Natural killer cell (primary cell): ENCODE results near the gene RANBP17. TPM values are rescaled to one million over a fixed set of nuclear protein-coding genes. Genes with fewer than 3 reads are reported as not detected.

ENCODE experiments used
- ATAC-seq, 3 donors: fragments of 150-1000 bp in 2 of 3; fragments of 200-7000 bp in 1 of 3; cut with Tn5 transposase; 1 replicate in 1 of 3; 2 replicates in 2 of 3; pipeline ENCODE4 v1.10.0; 2021; ENCODE audit warnings: mild to moderate bottlenecking in 2 of 3, moderate library complexity in 2 of 3
- DNase-seq, 2 donors: peaks; one replicate each; pipeline versions ENCODE4 v3.0.0 to v3.0.0-alpha.2; 2013 to 2021; ENCODE audit warnings: mixed read lengths in 1 of 2
- H3K27ac ChIP-seq: one replicate; pipeline ENCODE4 v1.5.1; 2013; ENCODE audit warnings: mild to moderate bottlenecking, low read length
- H3K27me3 ChIP-seq: one replicate; pipeline ENCODE4 v1.6.1; 2013; ENCODE audit warnings: low read length; ENCODE audit not compliant: control insufficient read depth, insufficient read depth
- H3K36me3 ChIP-seq: one replicate; pipeline ENCODE4 v1.6.1; 2013; ENCODE audit warnings: low read length; ENCODE audit not compliant: control insufficient read depth, insufficient read depth
- H3K4me1 ChIP-seq: one replicate; pipeline ENCODE4 v1.6.1; 2013; ENCODE audit warnings: low read length; ENCODE audit not compliant: control insufficient read depth, insufficient read depth
- H3K4me3 ChIP-seq: one replicate; pipeline ENCODE4 v1.5.1; 2013; ENCODE audit warnings: low read length
- H3K9me3 ChIP-seq: one replicate; pipeline ENCODE4 v1.6.1; 2013; ENCODE audit warnings: low read length; ENCODE audit not compliant: control insufficient read depth, insufficient read depth
- H3K27ac Mint-ChIP-seq, 2 donors: one replicate each; pipeline ENCODE4 v1.8.0; 2022; ENCODE audit warnings: mild to moderate bottlenecking in 2 of 2, mixed read lengths in 2 of 2, moderate library complexity in 1 of 2
- H3K27me3 Mint-ChIP-seq, 2 donors: one replicate each; pipeline ENCODE4 v1.8.0; 2022; ENCODE audit warnings: low read depth in 2 of 2, mixed read lengths in 2 of 2
- H3K36me3 Mint-ChIP-seq: one replicate; pipeline ENCODE4 v1.8.0; 2022; ENCODE audit warnings: mixed read lengths
- H3K4me1 Mint-ChIP-seq, 2 donors: one replicate each; pipeline ENCODE4 v1.8.0; 2022; ENCODE audit warnings: mixed read lengths in 2 of 2
- H3K4me3 Mint-ChIP-seq: one replicate; pipeline ENCODE4 v1.8.0; 2022; ENCODE audit warnings: mild to moderate bottlenecking, moderate library complexity, mixed read lengths
- H3K9me3 Mint-ChIP-seq, 2 donors: one replicate each; pipeline ENCODE4 v1.8.0; 2022; ENCODE audit warnings: mixed read lengths in 2 of 2
- CTCF ChIP-seq: fragments of 200-600 bp; IDR thresholded peaks from one replicate; pipeline ENCODE4 v1.8.0; 2022; ENCODE audit warnings: antibody characterized with exemption
- WGBS: methylation state at CpG from one replicate; pipeline ENCODE4 v1.1.7; 2013; ENCODE audit warnings: missing lambda C conversion rate; ENCODE audit not compliant: insufficient coverage; 5-methylcytosine and 5-hydroxymethylcytosine counted together
- intact Hi-C: fragments of 100-400 bp; cut with micrococcal nuclease; formaldehyde crosslinking; loops from one replicate; pipeline ENCODE4 v1.14.2; 2022
- total RNA-seq, 4 donors: library from RNA; stranded (reverse); fragments of 120-200 nt in 1 of 4; gene quantifications; one replicate each; pipeline versions ENCODE4 v1.2.3 to v1.2.4, GENCODE V29; 2013 to 2022

RANBP17 gene
- total RNA-seq, 3 donors from 2014 or later (not counting 1 experiment from before 2014, with no cell fraction given), result 11.2 to 15.0 (median 12.6) TPM

- H3K27ac ChIP-seq, result no peak overlapping the region
- H3K27ac Mint-ChIP-seq, result no peak overlapping the region
- no peak overlapping the region for H3K4me3 ChIP-seq
- no peaks in the 10 kb centered on the region for H3K4me1 Mint-ChIP-seq
- no peak for ATAC-seq
- peaks cover 7% of the 10 kb centered on the region for H3K9me3 ChIP-seq
- H3K9me3 Mint-ChIP-seq, result peaks cover 6 to 11% of the 10 kb centered on the region in 2 donors
- WGBS, result 91% methylated on average over 6 of the region's 6 CpGs
- no peak for TF ChIP-seq CTCF
- no peaks in the 10 kb centered on the region for H3K27me3 ChIP-seq
- H3K4me3 Mint-ChIP-seq, result no peak overlapping the region
- intact Hi-C loops, result no loop called here
- no peak for DNase-seq
- peaks cover 5 to 8% of the 10 kb centered on the region in 2 donors for H3K27me3 Mint-ChIP-seq
- H3K4me1 ChIP-seq, result no peaks in the 10 kb centered on the region
- peaks cover 22% of the 10 kb centered on the region for H3K36me3 Mint-ChIP-seq
- no peaks in the 10 kb centered on the region for H3K36me3 ChIP-seq
These were observed 390.9 kb downstream of the RANBP17 start for GRCh38 chr5:171252674-171253073.

GRCh38 chr5:171258737-171259415, 397.1 kb downstream of the RANBP17 start:
- no peak overlapping the region for H3K27ac Mint-ChIP-seq
- Histone ChIP-seq H3K36me3 (no peaks in the 10 kb centered on the region), H3K4me3 (no peak overlapping the region), H3K27me3 (no peaks in the 10 kb centered on the region), H3K9me3 (no peaks in the 10 kb centered on the region), H3K4me1 (no peaks in the 10 kb centered on the region), H3K27ac (no peak overlapping the region)
- H3K36me3 Mint-ChIP-seq, result no peaks in the 10 kb centered on the region
- WGBS, result no CpG with 5 or more reads among the region's 1 CpG
- peaks cover 0 to 3% of the 10 kb centered on the region in 2 donors for H3K27me3 Mint-ChIP-seq
- peaks cover 10 to 17% of the 10 kb centered on the region in 2 donors for H3K4me1 Mint-ChIP-seq
- intact Hi-C loops, result no loop called here
- ATAC-seq, result no peak
- DNase-seq, result no peak
- no peak for TF ChIP-seq CTCF
- H3K4me3 Mint-ChIP-seq, result no peak overlapping the region
- H3K9me3 Mint-ChIP-seq, result no peaks in the 10 kb centered on the region

- Mint-ChIP-seq H3K27me3 (no peaks in the 10 kb centered on the region), H3K4me1 (peaks cover 25 to 34% of the 10 kb centered on the region in 2 donors), H3K4me3 (no peak overlapping the region), H3K27ac (no peak overlapping the region), H3K9me3 (no peaks in the 10 kb centered on the region), H3K36me3 (no peaks in the 10 kb centered on the region)
- H3K4me1 ChIP-seq, result peaks cover 10% of the 10 kb centered on the region
- TF ChIP-seq CTCF, result no peak
- no CpG with 5 or more reads among the region's 1 CpG for WGBS
- DNase-seq (no peak), ATAC-seq (no peak)
- no peak overlapping the region for H3K4me3 ChIP-seq
- H3K36me3 ChIP-seq, result no peaks in the 10 kb centered on the region
- H3K9me3 ChIP-seq, result no peaks in the 10 kb centered on the region
- H3K27me3 ChIP-seq, result no peaks in the 10 kb centered on the region
- intact Hi-C loops, result no loop called here
- H3K27ac ChIP-seq, result no peak overlapping the region
These were observed 399.5 kb downstream of the RANBP17 start for GRCh38 chr5:171261361-171261760.

- Mint-ChIP-seq H3K4me1 (peaks cover 25 to 35% of the 10 kb centered on the region in 2 donors), H3K36me3 (no peaks in the 10 kb centered on the region), H3K4me3 (no peak overlapping the region), H3K27me3 (no peaks in the 10 kb centered on the region), H3K27ac (no peak overlapping the region), H3K9me3 (no peaks in the 10 kb centered on the region)
- Histone ChIP-seq H3K4me1 (peaks cover 10% of the 10 kb centered on the region), H3K27me3 (no peaks in the 10 kb centered on the region), H3K27ac (no peak overlapping the region), H3K4me3 (no peak overlapping the region), H3K9me3 (no peaks in the 10 kb centered on the region), H3K36me3 (no peaks in the 10 kb centered on the region)
- intact Hi-C loops, result no loop called here
- no peak for DNase-seq
- no peak for TF ChIP-seq CTCF
- no peak for ATAC-seq
- WGBS, result 97% methylated on average over 4 of the region's 4 CpGs
These were observed 400.1 kb downstream of the RANBP17 start for GRCh38 chr5:171261904-171262303.
